Gastroesophageal sphincter (tissue), 3 donors: Measurements from ENCODE around the gene SOX9.

Experiments
- CTCF ChIP-seq, 4 experiments: fragments of 200-600 bp in 2 of 4; fragments of 450-650 bp in 2 of 4; sonication (generic) in 1 of 4; IDR thresholded peaks; one replicate each; pipeline ENCODE4 v1.5.1; 2017 to 2019; ENCODE audit warnings: antibody characterized with exemption in 4 of 4, mild to moderate bottlenecking in 2 of 4, moderate library complexity in 2 of 4
- POLR2A ChIP-seq, 2 donors: fragments of 450-650 bp; IDR thresholded peaks; one replicate each; pipeline ENCODE4 v1.6.1; 2017; ENCODE audit warnings: antibody characterized with exemption in 2 of 2, mild to moderate bottlenecking in 2 of 2, moderate library complexity in 1 of 2

- TF ChIP-seq CTCF (IDR thresholded peaks at IDR 0.05) (no peak), POLR2A (IDR thresholded peaks at IDR 0.05) (no peak)
Measured at GRCh38 chr17:72079700-72080099, 41.1 kb upstream of the SOX9 start.
